PC-3 (cell line): ENCODE measurements around the gene FLVCR1. TPM values are rescaled to one million over a fixed set of nuclear protein-coding genes. Genes with fewer than 3 reads are reported as not detected.

Experiments
- ATAC-seq: fragments of 200-7000 bp; cut with Tn5 transposase; 2 replicates; pipeline ENCODE4 v1.9.1; 2020; ENCODE audit warnings: mild to moderate bottlenecking, moderate library complexity
- BruUV-seq: library from RNA; stranded (reverse); fragments of 400-500 nt; replicated peaks from 2 replicates; lab custom pipeline; 2021; lab: Mats Ljungman, UMichigan
- CTCF ChIA-PET: fragments of 300-600 bp; sonication (Branson Sonifier 250); formaldehyde crosslinking; loops from one replicate; lab custom pipeline; 2022; ENCODE audit warnings: antibody characterized with exemption; lab: Charles Lee
- POLR2A ChIA-PET: fragments of 300-600 bp; sonication (Branson Sonifier 250); formaldehyde crosslinking; loops from one replicate; lab custom pipeline; 2022; ENCODE audit warnings: antibody characterized with exemption; ENCODE audit not compliant: unreplicated experiment; lab: Charles Lee
- DNase-seq: peaks from one replicate; pipeline ENCODE4 v3.0.0-alpha.2; 2015
- H2AFZ ChIP-seq: fragments of 300-600 bp; sonication (generic); 2 replicates; pipeline ENCODE4 v1.6.0; 2016; ENCODE audit warnings: antibody characterized with exemption, low read length
- H3F3A ChIP-seq: fragments of 300-600 bp; sonication (generic); one replicate; pipeline ENCODE4 v1.6.0; 2017; ENCODE audit warnings: antibody characterized with exemption, low read length, control low read depth, mild to moderate bottlenecking; ENCODE audit not compliant: unreplicated experiment
- H3K27ac ChIP-seq: fragments of 300-600 bp; sonication (generic); 2 replicates; pipeline ENCODE4 v1.5.1; 2016; ENCODE audit warnings: mild to moderate bottlenecking, low read length
- H3K27me3 ChIP-seq: fragments of 300-600 bp; sonication (generic); 2 replicates; pipeline ENCODE4 v1.6.1; 2016; ENCODE audit warnings: low read length, mixed read lengths
- H3K36me3 ChIP-seq: fragments of 300-600 bp; sonication (generic); 2 replicates; pipeline ENCODE4 v1.6.1; 2016; ENCODE audit warnings: low read depth, mixed run types, low read length, mixed read lengths
- H3K4me1 ChIP-seq: fragments of 300-600 bp; sonication (generic); 2 replicates; pipeline ENCODE4 v1.5.1; 2016; ENCODE audit warnings: low read length; ENCODE audit not compliant: insufficient read depth
- H3K4me2 ChIP-seq: fragments of 300-600 bp; sonication (generic); 2 replicates; pipeline ENCODE4 v1.6.0; 2016; ENCODE audit warnings: low read length
- H3K4me3 ChIP-seq: fragments of 300-600 bp; sonication (generic); 2 replicates; pipeline ENCODE4 v1.5.1; 2016; ENCODE audit warnings: mild to moderate bottlenecking, low read length, mixed read lengths
- H3K79me2 ChIP-seq: fragments of 300-600 bp; sonication (generic); 2 replicates; pipeline ENCODE4 v1.6.1; 2017; ENCODE audit warnings: low read length, mixed read lengths
- H3K9ac ChIP-seq: fragments of 300-600 bp; sonication (generic); 2 replicates; pipeline ENCODE4 v1.6.0; 2016; ENCODE audit warnings: mild to moderate bottlenecking, low read length
- H3K9me2 ChIP-seq: fragments of 300-600 bp; sonication (generic); replicated peaks from 2 replicates; pipeline ENCODE4 v1.6.1; 2016; ENCODE audit warnings: mixed run types, low read length, mixed read lengths
- H3K9me3 ChIP-seq: fragments of 300-600 bp; sonication (generic); 2 replicates; pipeline ENCODE4 v1.6.1; 2016; ENCODE audit warnings: low read length, mixed read lengths
- H4K20me1 ChIP-seq: fragments of 300-600 bp; sonication (generic); 2 replicates; pipeline ENCODE4 v1.6.1; 2016; ENCODE audit warnings: low read length, mixed read lengths
- EZH2 ChIP-seq: fragments of 300-600 bp; sonication (generic); IDR thresholded peaks from one replicate; pipeline ENCODE4 v1.6.1; 2017; ENCODE audit warnings: antibody characterized with exemption, mild to moderate bottlenecking, low read length; ENCODE audit not compliant: unreplicated experiment
- EZH2phosphoT487 ChIP-seq: fragments of 300-600 bp; sonication (generic); IDR thresholded peaks from 2 replicates; pipeline ENCODE4 v1.6.1; 2018; ENCODE audit warnings: mild to moderate bottlenecking, antibody characterized with exemption, low read length, borderline replicate concordance
- intact Hi-C: fragments of 100-400 bp; cut with micrococcal nuclease; formaldehyde crosslinking; loops from 2 replicates; pipeline ENCODE4 v1.9.0; 2023
- total RNA-seq: library from RNA; depleted of rRNA; stranded (reverse); fragments of >200 nt; gene quantifications from 2 replicates; pipeline ENCODE4 v1.2.3, GENCODE V29; 2014
- TF ChIP-seq, protein P1 (sequence below): fragments of 300-600 bp; sonication (generic); conservative IDR thresholded peaks from 2 replicates; pipeline ENCODE4 v1.5.1; 2017; ENCODE audit warnings: antibody characterized with exemption, low read depth, mild to moderate bottlenecking, low read length

The FLVCR1 gene
- total RNA-seq, 1 experiment from 2014 or later, result 13.9 TPM

DNA sequence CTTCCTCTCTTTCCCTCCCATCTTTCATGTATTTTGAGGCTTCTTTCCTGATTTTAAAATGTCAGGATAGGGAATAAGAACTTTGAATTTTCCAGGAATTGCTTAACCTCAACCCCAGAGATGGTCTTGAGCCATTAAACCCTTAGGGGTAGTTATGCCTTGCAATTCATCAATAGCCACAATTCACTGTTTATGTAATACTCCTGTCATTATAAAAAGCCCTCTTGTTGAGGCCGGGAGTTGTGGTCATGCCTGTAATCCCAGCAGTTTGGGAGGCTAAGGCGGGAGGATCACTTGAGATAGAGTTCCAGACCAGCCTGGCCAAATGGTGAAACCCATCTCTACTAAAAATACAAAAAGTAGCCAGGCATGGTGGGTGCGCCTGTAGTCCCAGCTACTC, 35.1 kb upstream of the FLVCR1 start:
- Histone ChIP-seq H3K4me3 (no peak overlapping the region), H3K9me2 (no peaks in the 10 kb centered on the region), H3K27me3 (no peaks in the 10 kb centered on the region), H4K20me1 (no peaks in the 10 kb centered on the region), H3K9me3 (peaks cover 14% of the 10 kb centered on the region; the same call in 1 of the 2 replicates), H3K79me2 (no peaks in the 10 kb centered on the region), H3F3A (no peaks in the 10 kb centered on the region), H2AFZ (no peak overlapping the region), H3K36me3 (no peaks in the 10 kb centered on the region), H3K4me1 (no peaks in the 10 kb centered on the region), H3K27ac (no peak overlapping the region), H3K4me2 (no peak overlapping the region), H3K9ac (no peak overlapping the region)
- BruUV-seq, result no TSS peak
- DNase-seq (no peak), ATAC-seq (no peak)
- ChIA-PET POLR2A (no interaction called here), CTCF (no interaction called here)
- TF ChIP-seq EZH2, result no peak
- TF ChIP-seq, protein P1, sequence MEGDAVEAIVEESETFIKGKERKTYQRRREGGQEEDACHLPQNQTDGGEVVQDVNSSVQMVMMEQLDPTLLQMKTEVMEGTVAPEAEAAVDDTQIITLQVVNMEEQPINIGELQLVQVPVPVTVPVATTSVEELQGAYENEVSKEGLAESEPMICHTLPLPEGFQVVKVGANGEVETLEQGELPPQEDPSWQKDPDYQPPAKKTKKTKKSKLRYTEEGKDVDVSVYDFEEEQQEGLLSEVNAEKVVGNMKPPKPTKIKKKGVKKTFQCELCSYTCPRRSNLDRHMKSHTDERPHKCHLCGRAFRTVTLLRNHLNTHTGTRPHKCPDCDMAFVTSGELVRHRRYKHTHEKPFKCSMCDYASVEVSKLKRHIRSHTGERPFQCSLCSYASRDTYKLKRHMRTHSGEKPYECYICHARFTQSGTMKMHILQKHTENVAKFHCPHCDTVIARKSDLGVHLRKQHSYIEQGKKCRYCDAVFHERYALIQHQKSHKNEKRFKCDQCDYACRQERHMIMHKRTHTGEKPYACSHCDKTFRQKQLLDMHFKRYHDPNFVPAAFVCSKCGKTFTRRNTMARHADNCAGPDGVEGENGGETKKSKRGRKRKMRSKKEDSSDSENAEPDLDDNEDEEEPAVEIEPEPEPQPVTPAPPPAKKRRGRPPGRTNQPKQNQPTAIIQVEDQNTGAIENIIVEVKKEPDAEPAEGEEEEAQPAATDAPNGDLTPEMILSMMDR, result no peak
- TF ChIP-seq EZH2phosphoT487, result no peak
- intact Hi-C loops, result no loop called here

DNA sequence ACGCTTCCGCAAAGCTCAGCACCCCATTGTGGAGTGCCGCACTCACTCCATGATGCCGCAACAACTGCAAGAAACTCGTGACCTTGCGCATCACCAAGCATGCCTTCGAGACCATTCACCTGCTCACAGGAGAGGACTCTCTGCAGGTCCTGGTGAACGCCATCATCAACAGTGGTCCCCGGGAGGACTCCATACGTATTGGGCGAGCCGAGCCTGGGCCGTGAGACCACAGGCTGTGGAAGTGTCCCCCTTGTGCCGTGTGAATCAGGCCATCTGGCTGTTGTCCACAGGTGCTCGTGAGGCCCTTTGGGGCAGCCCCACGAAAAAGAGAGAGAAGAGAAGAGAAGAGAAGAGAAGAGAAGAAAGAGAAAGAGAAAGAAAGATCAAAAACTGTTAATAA, 33.9 kb upstream of the FLVCR1 start:
- no TSS peak for BruUV-seq
- Histone ChIP-seq H3K27me3 (no peaks in the 10 kb centered on the region), H2AFZ (no peak overlapping the region), H3K9ac (no peak overlapping the region), H3K4me2 (no peak overlapping the region), H4K20me1 (no peaks in the 10 kb centered on the region), H3K4me1 (no peaks in the 10 kb centered on the region), H3K36me3 (no peaks in the 10 kb centered on the region), H3K4me3 (no peak overlapping the region), H3K27ac (no peak overlapping the region), H3F3A (no peaks in the 10 kb centered on the region), H3K9me2 (no peaks in the 10 kb centered on the region), H3K9me3 (peaks cover 14% of the 10 kb centered on the region; the same call in 1 of the 2 replicates), H3K79me2 (no peaks in the 10 kb centered on the region)
- ChIA-PET CTCF (no interaction called here), POLR2A (no interaction called here)
- DNase-seq, result no peak
- intact Hi-C loops, result no loop called here
- TF ChIP-seq, protein P1, result no peak
- TF ChIP-seq EZH2phosphoT487, result no peak
- TF ChIP-seq EZH2, result no peak
- ATAC-seq, result no peak

DNA sequence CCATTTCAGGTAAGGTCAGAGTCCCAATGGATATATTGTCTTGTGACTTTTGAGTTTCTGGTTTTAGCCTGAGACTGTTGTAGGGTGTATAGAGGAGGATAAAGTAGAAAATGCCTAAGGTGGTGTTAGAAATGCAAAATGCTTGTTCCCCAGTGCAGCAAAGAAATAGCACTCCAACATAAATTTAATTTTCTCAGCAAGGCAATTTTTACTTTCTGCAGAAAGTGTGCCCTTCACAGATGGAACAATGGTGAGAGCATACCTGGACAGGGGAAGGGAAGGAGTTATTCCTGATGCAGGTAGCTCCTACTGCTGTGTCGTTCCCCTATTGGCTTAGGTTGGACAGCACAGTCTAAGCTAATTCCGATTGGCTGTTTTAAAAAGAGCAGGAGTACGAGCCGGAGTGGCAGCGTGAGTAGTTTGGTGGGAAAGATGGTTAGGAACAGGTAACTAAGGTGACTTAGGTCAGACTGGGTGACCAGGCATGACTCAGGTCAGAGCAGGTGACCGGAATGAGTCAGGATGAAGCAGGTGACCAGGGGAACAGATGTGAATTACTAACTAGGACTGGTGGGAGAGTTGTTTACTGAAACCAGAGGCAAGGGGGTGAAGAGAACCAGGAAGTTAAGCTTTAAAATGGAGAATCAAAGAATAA, 32.1 kb upstream of the FLVCR1 start:
- no peaks in the 10 kb centered on the region for H4K20me1 ChIP-seq
- ChIA-PET POLR2A (no interaction called here), CTCF (no interaction called here)
- H3K9me3 ChIP-seq, result peaks cover 14% of the 10 kb centered on the region; the same call in 1 of the 2 replicates
- no peak for TF ChIP-seq EZH2
- no peak for TF ChIP-seq EZH2phosphoT487
- TF ChIP-seq, protein P1, result no peak
- no peak overlapping the region for H3K4me2 ChIP-seq
- no peak overlapping the region for H3K27ac ChIP-seq
- no peak overlapping the region for H3K4me3 ChIP-seq
- no peaks in the 10 kb centered on the region for H3K9me2 ChIP-seq
- H3F3A ChIP-seq, result no peaks in the 10 kb centered on the region
- H3K27me3 ChIP-seq, result no peaks in the 10 kb centered on the region
- no peak overlapping the region for H2AFZ ChIP-seq
- no peak for DNase-seq
- H3K4me1 ChIP-seq, result no peaks in the 10 kb centered on the region
- no TSS peak for BruUV-seq
- no peaks in the 10 kb centered on the region for H3K36me3 ChIP-seq
- no peaks in the 10 kb centered on the region for H3K79me2 ChIP-seq
- no peak for ATAC-seq
- intact Hi-C loops, result no loop called here
- H3K9ac ChIP-seq, result no peak overlapping the region
